HT1080 (cell line): ENCODE results near the gene POC1B. TPM values are rescaled to one million over a fixed set of nuclear protein-coding genes. Genes with fewer than 3 reads are reported as not detected.

Experiments used
- DNase-seq: peaks from one replicate; pipeline ENCODE4 v3.0.0-alpha.2; 2015; ENCODE audit warnings: low read depth
- total RNA-seq: library from RNA; depleted of rRNA; stranded (reverse); fragments of >200 nt; shearing (Covaris generic); gene quantifications from 2 replicates; pipeline ENCODE4 v1.2.3, GENCODE V29; 2014

POC1B gene
- total RNA-seq, 1 experiment from 2014 or later = 19.3 TPM

DNA sequence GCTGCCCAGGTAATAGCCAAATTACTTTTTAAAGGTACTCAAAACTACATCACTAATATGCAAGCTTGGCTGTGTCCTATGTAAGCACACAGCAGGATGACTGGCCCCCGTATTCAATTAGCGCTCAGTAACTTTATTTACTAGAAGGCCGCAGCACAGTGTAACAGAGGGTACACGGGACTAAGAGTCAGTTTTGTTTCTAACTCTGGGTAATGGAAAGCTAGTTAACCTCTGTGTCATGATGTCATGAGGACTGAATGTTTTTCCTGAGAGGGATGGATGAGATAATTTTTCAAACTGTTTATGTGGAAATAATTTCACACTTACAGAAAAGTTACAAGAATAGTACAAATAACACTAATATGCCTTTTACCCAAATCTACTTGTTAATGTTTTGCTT, 28.4 kb downstream of the POC1B start:
- DNase-seq = no peak

DNA sequence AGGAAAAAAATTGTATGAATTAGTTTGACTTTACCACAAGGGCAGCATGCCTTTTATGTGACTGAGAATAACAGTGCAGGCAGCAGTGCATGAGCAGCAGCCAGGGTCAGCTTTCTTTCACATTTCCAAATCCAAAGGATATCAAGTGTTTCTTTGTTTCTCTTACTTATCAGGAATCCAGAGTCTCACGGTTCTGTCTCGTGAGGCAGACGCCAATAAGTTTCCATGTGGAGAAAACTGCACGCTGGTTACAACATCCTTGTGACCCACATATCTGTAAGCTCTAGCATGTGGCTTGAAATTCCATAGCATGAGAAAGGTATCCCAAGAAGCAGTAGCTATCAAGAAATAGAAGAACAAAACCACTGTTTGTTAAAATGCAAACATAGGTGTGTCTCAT, 28.8 kb downstream of the POC1B start:
- no peak for DNase-seq

GRCh38 chr12:89494411-89495231, 31.2 kb downstream of the POC1B start:
- DNase-seq = peak; percentile 53

DNA sequence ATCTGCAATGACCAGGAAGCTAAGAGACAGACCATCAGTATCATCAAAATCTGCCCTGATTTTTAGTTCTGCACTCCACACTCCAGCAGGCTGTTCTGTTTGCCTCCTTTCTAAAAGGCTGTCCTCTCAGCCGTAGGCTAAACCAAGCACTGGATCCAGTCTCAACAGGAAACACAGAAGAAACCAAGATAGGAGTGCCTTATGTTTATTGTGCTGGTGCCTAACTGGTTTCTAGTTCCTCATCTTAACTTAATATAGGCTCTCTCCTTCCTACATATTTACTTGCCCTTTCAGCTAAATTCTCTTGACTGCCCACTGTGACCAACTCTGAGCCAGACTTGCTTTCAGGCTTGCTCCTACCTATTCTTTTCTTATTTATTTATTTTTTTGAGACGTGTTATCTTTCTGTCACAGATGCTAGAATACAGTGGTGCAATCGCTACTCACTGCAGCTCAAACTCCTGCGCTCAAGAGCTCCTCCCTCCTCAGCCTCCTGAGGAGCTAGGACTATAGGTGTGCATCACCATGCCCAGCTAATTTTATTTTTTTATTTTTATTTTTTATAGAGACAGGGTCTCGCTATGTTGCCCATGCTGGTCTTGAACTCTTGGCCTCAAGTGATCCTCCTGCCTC, 32.1 kb downstream of the POC1B start:
- no peak for DNase-seq

DNA sequence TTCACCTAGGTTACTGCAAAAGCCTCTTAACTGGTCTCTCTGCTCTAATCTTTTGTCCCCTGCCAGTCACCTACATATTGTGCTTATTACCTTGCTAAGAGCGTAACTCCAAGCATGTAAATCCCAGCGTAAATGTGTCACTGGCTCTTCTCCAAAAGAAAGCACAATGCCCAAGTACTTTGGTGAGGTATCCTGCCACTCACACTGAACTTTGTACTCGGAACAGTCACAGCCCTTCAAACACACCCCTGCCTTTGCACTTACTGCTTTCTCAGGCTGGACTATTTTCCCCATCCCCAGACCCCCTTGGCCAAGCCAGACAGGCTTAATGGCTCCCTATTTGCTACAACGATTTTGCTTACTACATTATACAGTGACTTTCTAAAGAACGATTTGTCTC, 33.0 kb downstream of the POC1B start:
- DNase-seq = no peak

GRCh38 chr12:89490922-89491321, 34.9 kb downstream of the POC1B start:
- no peak for DNase-seq

- DNase-seq = no peak
Measured at GRCh38 chr12:89486264-89486663, 39.6 kb downstream of the POC1B start.

DNA sequence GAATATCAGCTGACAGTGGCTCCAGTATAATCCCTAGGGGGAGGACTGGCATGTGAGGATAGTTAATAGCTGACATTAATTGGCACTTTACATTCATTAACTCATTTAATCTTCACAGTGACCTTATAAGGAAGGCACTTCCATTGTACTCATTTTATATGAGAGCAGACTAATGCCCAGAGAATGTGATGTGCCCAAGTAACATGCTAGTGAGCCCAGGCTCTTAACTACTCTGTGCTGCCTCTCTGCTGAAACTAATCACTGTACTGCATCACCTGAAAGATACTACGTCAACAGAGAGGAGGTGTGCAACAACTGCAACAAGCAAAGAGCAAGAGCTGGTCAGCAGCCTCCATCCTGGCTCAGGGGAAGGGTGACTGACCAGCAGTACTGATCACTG, 41.4 kb downstream of the POC1B start:
- no peak for DNase-seq

DNA sequence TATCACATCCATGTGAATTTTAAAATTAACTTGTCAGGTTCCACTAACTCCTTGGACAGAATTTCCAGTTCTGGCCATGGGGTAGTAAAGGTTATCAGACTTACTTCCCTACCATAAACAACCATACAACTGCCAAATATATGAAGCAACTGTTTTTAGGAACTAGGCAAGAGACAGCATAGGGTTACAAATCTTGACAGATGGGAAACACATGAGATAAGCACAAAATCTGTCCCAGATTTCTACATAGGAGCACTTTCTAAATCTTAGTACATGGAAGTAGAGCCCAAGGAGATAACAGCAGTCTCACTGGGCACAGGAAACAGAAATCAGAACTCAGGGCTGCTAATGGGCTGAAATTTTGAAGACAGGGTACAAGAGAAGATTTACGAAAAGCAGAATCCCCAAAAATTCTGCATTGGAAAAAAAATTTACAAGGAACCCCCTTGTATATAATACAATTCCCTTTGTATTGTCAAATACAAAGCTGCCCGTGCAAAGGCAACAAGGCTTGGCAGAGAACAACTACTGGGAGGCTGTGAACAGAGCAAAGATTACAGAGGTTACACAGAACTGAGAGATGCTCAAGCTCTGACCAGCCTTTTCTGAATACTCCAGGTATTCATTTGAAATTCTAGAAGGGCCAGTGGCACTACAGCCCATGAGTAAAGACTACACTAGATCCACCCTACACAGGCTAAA, 44.5 kb downstream of the POC1B start:
- no peak for DNase-seq

GRCh38 chr12:89479982-89480381, 45.9 kb downstream of the POC1B start:
- DNase-seq = no peak

GRCh38 chr12:89477633-89478279, 48.1 kb downstream of the POC1B start:
- no peak for DNase-seq

DNA sequence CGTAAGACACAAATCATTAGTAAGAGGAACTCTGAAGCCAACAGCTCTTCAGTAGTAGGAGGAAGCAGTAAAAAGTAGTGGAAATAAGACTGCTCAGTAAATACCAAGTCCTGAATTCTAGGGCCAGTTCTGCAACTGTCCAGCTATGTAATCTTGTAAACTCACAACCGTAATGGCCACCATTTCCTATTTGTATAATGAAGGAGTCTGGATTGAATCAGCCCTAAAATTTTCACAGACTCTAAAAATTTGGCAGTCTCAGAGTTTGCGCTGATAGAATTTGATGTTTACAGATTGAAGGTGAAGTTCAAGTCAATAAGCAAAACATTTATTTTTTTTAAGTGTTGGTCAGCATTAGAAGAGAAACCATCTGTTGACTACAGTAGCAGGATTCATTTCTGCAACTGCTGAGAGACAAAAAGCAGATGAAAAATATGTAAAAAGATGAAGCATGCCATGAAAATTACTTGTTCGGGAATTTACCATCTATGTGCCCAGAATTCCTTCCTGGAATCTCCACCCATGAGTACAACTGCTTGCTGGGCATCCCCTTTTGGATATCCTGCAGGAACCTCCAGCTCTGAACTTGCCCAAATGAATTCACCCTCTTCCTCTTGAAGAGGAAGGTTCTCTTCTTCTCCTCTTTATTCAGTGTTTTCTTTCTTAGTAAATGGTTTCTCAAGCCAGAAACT, 48.8 kb downstream of the POC1B start:
- no peak for DNase-seq

DNA sequence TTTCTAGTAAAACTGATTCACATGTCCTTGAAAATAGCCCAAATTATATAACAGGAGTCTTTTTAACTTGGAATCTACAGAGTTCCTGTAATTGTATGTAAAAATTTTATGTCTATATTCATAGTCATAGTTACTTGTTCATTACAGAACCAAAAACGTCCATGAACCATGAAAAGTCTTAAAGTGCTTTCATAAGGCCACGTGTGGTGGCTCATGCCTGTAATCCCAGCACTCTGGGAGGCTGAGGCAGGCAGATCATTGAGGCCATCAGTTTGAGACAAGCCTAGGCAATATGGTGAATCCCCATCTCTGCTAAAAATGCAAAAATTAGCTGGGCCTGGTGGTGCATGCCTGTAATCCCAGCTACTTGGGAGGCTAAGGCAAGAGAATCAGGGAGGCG, 49.6 kb downstream of the POC1B start:
- DNase-seq = no peak

- DNase-seq = no peak
Measured at GRCh38 chr12:89475203-89475990, 50.5 kb downstream of the POC1B start.

DNA sequence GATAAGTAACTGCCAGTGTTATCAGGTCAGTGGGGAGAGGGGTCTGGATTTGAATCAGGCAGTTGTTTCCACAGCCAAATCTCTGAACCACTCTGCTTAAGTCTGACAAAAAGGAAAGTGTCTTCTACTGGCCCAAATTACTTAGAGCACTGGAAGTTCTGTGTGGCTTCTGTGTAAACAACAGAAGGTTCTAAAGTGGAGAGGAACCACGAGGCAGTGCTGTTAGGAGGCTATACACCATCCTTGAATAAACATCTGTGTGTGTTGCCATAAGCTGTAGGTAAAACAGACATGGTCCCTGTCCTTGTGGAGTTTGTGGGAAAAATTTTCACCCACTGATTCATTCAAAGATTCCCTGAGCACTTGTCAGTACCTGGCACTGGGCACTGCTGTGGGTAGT, 51.2 kb downstream of the POC1B start:
- DNase-seq = no peak

GRCh38 chr12:89472508-89472907, 53.3 kb downstream of the POC1B start:
- DNase-seq = peak; percentile 71

DNA sequence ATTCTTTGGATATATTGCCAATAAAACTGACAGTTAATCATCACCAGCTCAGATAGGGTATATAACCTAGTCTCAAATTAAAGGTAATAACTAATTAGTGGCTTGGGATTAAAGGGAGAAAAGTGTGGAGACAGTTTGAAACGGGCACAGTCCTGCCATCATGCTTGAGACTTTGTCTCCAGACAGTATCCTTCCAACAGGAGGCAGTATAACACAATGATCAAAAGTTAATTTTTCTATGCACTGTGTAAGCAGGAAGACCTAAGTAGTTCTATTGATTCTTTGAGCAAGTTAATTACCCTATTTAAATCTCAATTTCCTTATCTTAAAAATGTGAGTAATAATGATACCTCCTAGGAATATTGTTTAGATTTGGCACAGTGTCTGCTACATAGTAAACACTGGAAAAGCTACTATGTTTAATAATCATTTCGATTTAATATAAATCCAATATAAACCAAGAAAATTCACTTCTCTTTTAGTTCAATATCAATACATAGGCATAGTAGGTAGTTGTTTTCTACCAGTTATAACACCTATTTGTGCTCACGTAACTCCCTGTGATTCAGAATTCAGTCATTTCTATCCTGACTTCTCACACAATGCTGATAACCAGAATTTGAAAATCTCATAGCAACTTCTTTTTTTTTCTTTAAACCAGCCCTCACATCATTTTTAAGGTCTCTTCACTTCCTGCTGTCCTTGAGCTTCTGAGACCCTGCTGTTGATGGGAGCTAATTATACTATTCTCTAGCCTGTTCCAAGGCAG, 54.9 kb downstream of the POC1B start:
- DNase-seq = no peak

- peak; percentile 76 for DNase-seq
Measured at GRCh38 chr12:89469361-89469760, 56.5 kb downstream of the POC1B start.

DNA sequence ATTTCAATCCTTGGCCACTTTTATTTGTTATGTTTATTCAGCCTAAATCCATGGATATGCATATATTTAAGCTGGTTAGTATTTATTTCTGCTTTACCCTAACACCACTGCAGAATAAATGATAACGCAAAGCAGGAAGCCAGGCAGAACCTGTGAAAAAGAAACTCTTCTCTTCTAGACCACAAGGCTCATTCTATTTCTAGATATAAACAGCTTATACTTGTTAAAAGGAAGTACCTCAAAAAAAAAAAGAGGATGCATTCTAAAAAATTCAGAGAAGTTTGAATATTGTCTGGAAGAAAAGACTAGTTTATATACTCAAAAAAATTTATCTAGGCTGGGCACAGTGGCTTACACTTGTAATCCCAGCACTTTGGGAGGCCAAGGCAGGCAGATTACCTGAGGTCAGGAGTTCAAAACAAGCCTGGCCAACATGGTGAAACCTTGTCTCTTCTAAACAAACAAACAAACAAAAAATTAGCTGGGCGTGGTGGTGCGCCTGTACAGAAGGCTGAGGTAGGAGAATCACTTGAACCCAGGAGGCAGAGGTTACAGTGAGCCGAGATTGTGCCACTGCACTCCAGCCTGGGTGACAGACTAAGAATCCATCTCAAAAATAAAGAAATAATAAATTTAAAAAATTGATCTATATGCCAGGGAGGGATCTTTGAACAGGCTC, 57.1 kb downstream of the POC1B start:
- no peak for DNase-seq
